Endothelial cell of umbilical vein (primary cell): ENCODE data around the gene ZNF219. TPM values are rescaled to one million over a fixed set of nuclear protein-coding genes. Genes with fewer than 3 reads are reported as not detected.
A peak's percentile ranks its signal among the peaks of the same experiment; 100 is the strongest.

Source experiments
- BruUV-seq: library from RNA; stranded (reverse); fragments of 400-500 nt; replicated peaks from 2 replicates; lab custom pipeline; 2021; lab: Mats Ljungman, UMichigan
- CTCF ChIA-PET: fragments of 300-600, 350-600 bp; sonication (Branson Sonifier 250); formaldehyde crosslinking; loops from one replicate; lab custom pipeline; 2021; ENCODE audit warnings: antibody characterized with exemption, inconsistent platforms; lab: Charles Lee
- POLR2A ChIA-PET: fragments of 300-600, 350-600 bp; sonication (Branson Sonifier 250); formaldehyde crosslinking; loops from one replicate; lab custom pipeline; 2021; ENCODE audit warnings: antibody characterized with exemption, inconsistent platforms; lab: Charles Lee
- DNase-seq: peaks from one replicate; pipeline ENCODE4 v3.0.0-alpha.2; 2011; ENCODE audit warnings: low read depth, low spot score
- FAIRE-seq: peaks from 2 replicates; lab custom pipeline; 2011; peaks lifted over from hg19 to GRCh38; lab: Jason Lieb, UNC
- H2AFZ ChIP-seq: 2 replicates; pipeline ENCODE4 v1.6.0; 2012; ENCODE audit warnings: low read depth, low read length, control low read depth, inconsistent platforms
- H3K27ac ChIP-seq: 2 replicates; pipeline ENCODE4 v1.5.1; 2011; ENCODE audit warnings: low read depth, mild to moderate bottlenecking, control low read depth, low read length, moderate library complexity; ENCODE audit not compliant: insufficient read depth
- H3K27me3 ChIP-seq, 2 experiments: 2 replicates each; pipeline versions ENCODE4 v1.6.0 to v1.6.1; 2011; ENCODE audit warnings: low read length in 2 of 2, mixed read lengths in 1 of 2; ENCODE audit not compliant: control insufficient read depth in 2 of 2, insufficient read depth in 2 of 2
- H3K36me3 ChIP-seq, 2 experiments: 2 replicates in 1 of 2; 3 replicates in 1 of 2; pipeline ENCODE4 v1.5.1; 2011; ENCODE audit warnings: low read length in 2 of 2, mild to moderate bottlenecking in 1 of 2, moderate library complexity in 1 of 2; ENCODE audit not compliant: control insufficient read depth in 2 of 2, insufficient read depth in 2 of 2; ENCODE audit errors: extremely low read depth in 1 of 2
- H3K4me1 ChIP-seq: 3 replicates; pipeline ENCODE4 v1.5.1; 2011; ENCODE audit warnings: mild to moderate bottlenecking, low read length; ENCODE audit not compliant: control insufficient read depth, insufficient read depth; ENCODE audit errors: extremely low read depth
- H3K4me2 ChIP-seq: 2 replicates; pipeline ENCODE4 v1.6.1; 2011; ENCODE audit warnings: low read length, control low read depth, mixed read lengths; ENCODE audit not compliant: insufficient read depth
- H3K4me3 ChIP-seq, 3 experiments: fragments of 200-600 bp in 1 of 3; sonication (generic), shearing (Covaris generic) in 1 of 3; replicated peaks in 1 of 3; 2 replicates each; pipeline ENCODE4 v1.5.1; 2011 to 2016; ENCODE audit warnings: control low read depth in 3 of 3, low read length in 3 of 3, mild to moderate bottlenecking in 2 of 3, inconsistent platforms in 1 of 3, low read depth in 1 of 3, moderate library complexity in 1 of 3; ENCODE audit not compliant: insufficient read depth in 1 of 3
- H3K79me2 ChIP-seq: 2 replicates; pipeline ENCODE4 v1.6.0; 2012; ENCODE audit warnings: low read length, inconsistent platforms; ENCODE audit not compliant: control insufficient read depth, insufficient read depth
- H3K9ac ChIP-seq: replicated peaks from 2 replicates; pipeline ENCODE3; 2011; ENCODE audit warnings: low read length, control low read depth; ENCODE audit not compliant: insufficient read depth; ENCODE audit errors: extremely low read depth
- H3K9me1 ChIP-seq: replicated peaks from 3 replicates; pipeline ENCODE4 v1.6.0; 2011; ENCODE audit warnings: mild to moderate bottlenecking, low read length; ENCODE audit not compliant: control insufficient read depth, insufficient read depth; ENCODE audit errors: extremely low read depth
- H3K9me3 ChIP-seq: replicated peaks from 2 replicates; pipeline ENCODE4 v1.5.1; 2012; ENCODE audit warnings: low read length, inconsistent platforms; ENCODE audit not compliant: control insufficient read depth, insufficient read depth
- H4K20me1 ChIP-seq: replicated peaks from 2 replicates; pipeline ENCODE3; 2011; ENCODE audit warnings: mild to moderate bottlenecking, low read length; ENCODE audit not compliant: control insufficient read depth, insufficient read depth; ENCODE audit errors: extremely low read depth
- JUN ChIP-seq: IDR thresholded peaks from 2 replicates; pipeline ENCODE4 v1.6.1; 2011; ENCODE audit warnings: borderline replicate concordance, low read depth; ENCODE audit not compliant: insufficient read length, insufficient read depth
- POLR2A ChIP-seq: IDR thresholded peaks from 2 replicates; pipeline ENCODE4 v1.6.1; 2012; ENCODE audit warnings: low read depth, mild to moderate bottlenecking, control low read depth, low read length
- dilution Hi-C: fragments of 300-500 bp; cut with MboI; formaldehyde crosslinking; loops from one replicate; pipeline ENCODE4 v1.15.0; 2019; ENCODE audit warnings: low sequenced_read_pairs; ENCODE audit not compliant: extremely low pct_ligation_motif_present
- intact Hi-C: fragments of 100-400 bp; cut with micrococcal nuclease; formaldehyde crosslinking; loops from one replicate; pipeline ENCODE4 v1.10.0; 2022
- polyA plus RNA-seq, 4 experiments: library from polyadenylated mRNA; depleted of rRNA in 3 of 4; stranded (reverse) in 3 of 4; unstranded in 1 of 4; fragments of >200 nt; gene quantifications; 2 replicates each; pipeline versions ENCODE4 v1.2.1 to v1.2.3, GENCODE V29; 2011 to 2012; ENCODE audit warnings: missing spikeins in 1 of 4
- total RNA-seq: library from RNA; stranded (reverse); gene quantifications from 2 replicates; pipeline ENCODE4 v1.2.3, GENCODE V29; 2021
- TF ChIP-seq, protein P1 (sequence below), 2 donors: IDR thresholded peaks; 1 replicate in 1 of 2; 2 replicates in 1 of 2; pipeline ENCODE4 v1.5.1; 2011; ENCODE audit warnings: low read length in 2 of 2, mild to moderate bottlenecking in 2 of 2, moderate library complexity in 2 of 2, control low read depth in 1 of 2, inconsistent platforms in 1 of 2, low read depth in 1 of 2; ENCODE audit not compliant: insufficient read depth in 1 of 2; ENCODE audit errors: extremely low read depth in 1 of 2

Gene ZNF219
- total and polyA plus RNA-seq, 2 donors (not counting 3 experiments of a cell fraction or from before 2014, with no cell fraction given) = 13.2 to 15.2 TPM

GRCh38 chr14:21090940-21091663 is 7.4 kb downstream of the ZNF219 start:
- H4K20me1 ChIP-seq = no peaks in the 10 kb centered on the region
- H3K36me3 ChIP-seq = peaks cover 0 to 3% of the 10 kb centered on the region in 2 experiments
- DNase-seq (no peak), FAIRE-seq (no peak)
- no peaks in the 10 kb centered on the region for H3K9me1 ChIP-seq
- H3K9ac ChIP-seq = no peak overlapping the region
- no peaks in the 10 kb centered on the region for H3K79me2 ChIP-seq
- ChIA-PET POLR2A (no interaction called here), CTCF (interaction anchor here (0.5 to 6.9 kb wide), 10 partner anchors 13 to 77 kb away, joined by 3 to 131 read pairs (median 46); partner anchors contain the start of gene ARHGEF40)
- H3K4me3 ChIP-seq = no peak overlapping the region
- BruUV-seq = no TSS peak
- no peaks in the 10 kb centered on the region for H3K4me1 ChIP-seq
- H3K9me3 ChIP-seq = no peaks in the 10 kb centered on the region
- H3K27me3 ChIP-seq = no peaks in the 10 kb centered on the region
- intact Hi-C loops = no loop called here
- H3K27ac ChIP-seq = no peak overlapping the region
- TF ChIP-seq JUN = no peak
- no peak overlapping the region for H3K4me2 ChIP-seq
- dilution Hi-C loops = no loop called here
- H2AFZ ChIP-seq = no peak overlapping the region

DNA sequence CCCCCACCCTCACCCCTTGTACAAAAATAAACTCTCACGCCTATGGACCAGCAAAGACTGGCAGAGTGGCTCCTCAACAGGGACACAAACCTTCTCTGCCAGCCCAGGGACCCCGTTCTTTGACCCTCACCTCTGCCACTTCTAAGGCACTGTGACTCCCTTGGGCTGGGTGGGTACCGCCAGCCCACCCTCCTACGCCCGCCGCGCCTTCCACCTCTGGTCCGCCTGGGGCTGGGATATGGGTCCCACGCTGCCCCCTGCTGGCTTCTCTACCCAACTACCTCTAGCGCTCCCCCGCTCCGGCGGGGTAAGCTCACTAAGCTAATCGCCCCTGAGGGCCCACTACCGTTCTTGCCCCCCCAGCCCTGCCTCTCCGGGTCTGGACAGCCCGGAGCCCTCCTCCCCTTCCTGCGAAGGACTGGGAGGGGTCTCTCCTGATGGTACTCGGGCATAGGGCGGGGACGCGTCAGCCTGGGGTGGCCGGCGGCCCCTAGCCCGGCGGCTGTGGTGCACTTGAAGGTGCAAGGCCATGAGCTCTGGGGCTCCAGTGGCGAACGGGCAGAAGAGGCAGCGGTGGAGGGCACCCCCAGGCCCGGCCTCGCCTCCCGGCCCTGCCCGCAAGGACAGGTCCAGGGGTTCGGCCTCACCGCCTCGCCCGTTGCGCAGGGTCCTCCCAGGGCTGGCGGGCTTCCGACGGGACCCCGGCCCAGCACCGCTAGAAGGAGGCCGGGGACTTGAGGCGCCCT is 8.1 kb downstream of the ZNF219 start:
- Histone ChIP-seq H2AFZ (no peak overlapping the region), H3K4me3 (no peak overlapping the region), H3K27ac (no peak overlapping the region), H4K20me1 (no peaks in the 10 kb centered on the region), H3K79me2 (no peaks in the 10 kb centered on the region), H3K4me2 (no peak overlapping the region), H3K36me3 (peaks cover 0 to 3% of the 10 kb centered on the region in 2 experiments), H3K9ac (no peak overlapping the region), H3K27me3 (no peaks in the 10 kb centered on the region), H3K9me1 (no peaks in the 10 kb centered on the region), H3K9me3 (no peaks in the 10 kb centered on the region), H3K4me1 (no peaks in the 10 kb centered on the region)
- DNase-seq (no peak), FAIRE-seq (no peak)
- CTCF ChIA-PET = interaction anchor here (0.5 to 5.8 kb wide), 6 partner anchors 13 to 76 kb away, joined by 3 to 60 read pairs (median 22); partner anchors contain the start of gene ARHGEF40
- BruUV-seq = no TSS peak
- no peak for TF ChIP-seq POLR2A
- TF ChIP-seq, protein P1, sequence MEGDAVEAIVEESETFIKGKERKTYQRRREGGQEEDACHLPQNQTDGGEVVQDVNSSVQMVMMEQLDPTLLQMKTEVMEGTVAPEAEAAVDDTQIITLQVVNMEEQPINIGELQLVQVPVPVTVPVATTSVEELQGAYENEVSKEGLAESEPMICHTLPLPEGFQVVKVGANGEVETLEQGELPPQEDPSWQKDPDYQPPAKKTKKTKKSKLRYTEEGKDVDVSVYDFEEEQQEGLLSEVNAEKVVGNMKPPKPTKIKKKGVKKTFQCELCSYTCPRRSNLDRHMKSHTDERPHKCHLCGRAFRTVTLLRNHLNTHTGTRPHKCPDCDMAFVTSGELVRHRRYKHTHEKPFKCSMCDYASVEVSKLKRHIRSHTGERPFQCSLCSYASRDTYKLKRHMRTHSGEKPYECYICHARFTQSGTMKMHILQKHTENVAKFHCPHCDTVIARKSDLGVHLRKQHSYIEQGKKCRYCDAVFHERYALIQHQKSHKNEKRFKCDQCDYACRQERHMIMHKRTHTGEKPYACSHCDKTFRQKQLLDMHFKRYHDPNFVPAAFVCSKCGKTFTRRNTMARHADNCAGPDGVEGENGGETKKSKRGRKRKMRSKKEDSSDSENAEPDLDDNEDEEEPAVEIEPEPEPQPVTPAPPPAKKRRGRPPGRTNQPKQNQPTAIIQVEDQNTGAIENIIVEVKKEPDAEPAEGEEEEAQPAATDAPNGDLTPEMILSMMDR (IDR thresholded peaks at IDR 0.05; ENCODE audit: extremely low read depth in 1 of 2, insufficient read depth in 1 of 2, low read depth in 1 of 2, low read length in 2 of 2) = peak; percentile 26 to 34
- dilution Hi-C loops = no loop called here
- intact Hi-C loops = no loop called here
- POLR2A ChIA-PET = no interaction called here
